OCI-LY3 (cell line): ENCODE results near the gene MAST2.

Source experiments
- EZH2phosphoT487 ChIP-seq: fragments of 200-600 bp; shearing (Covaris generic); IDR thresholded peaks from 2 replicates; pipeline ENCODE4 v1.6.1; 2018; ENCODE audit warnings: antibody characterized with exemption, mixed run types, low read depth
- TF ChIP-seq, protein P1 (sequence below): fragments of 200-600, 300-600 bp; sonication (generic); IDR thresholded peaks from 2 replicates; pipeline ENCODE4 v1.5.1; 2014; ENCODE audit warnings: antibody characterized with exemption, low read length, low read depth

- TF ChIP-seq, protein P1, sequence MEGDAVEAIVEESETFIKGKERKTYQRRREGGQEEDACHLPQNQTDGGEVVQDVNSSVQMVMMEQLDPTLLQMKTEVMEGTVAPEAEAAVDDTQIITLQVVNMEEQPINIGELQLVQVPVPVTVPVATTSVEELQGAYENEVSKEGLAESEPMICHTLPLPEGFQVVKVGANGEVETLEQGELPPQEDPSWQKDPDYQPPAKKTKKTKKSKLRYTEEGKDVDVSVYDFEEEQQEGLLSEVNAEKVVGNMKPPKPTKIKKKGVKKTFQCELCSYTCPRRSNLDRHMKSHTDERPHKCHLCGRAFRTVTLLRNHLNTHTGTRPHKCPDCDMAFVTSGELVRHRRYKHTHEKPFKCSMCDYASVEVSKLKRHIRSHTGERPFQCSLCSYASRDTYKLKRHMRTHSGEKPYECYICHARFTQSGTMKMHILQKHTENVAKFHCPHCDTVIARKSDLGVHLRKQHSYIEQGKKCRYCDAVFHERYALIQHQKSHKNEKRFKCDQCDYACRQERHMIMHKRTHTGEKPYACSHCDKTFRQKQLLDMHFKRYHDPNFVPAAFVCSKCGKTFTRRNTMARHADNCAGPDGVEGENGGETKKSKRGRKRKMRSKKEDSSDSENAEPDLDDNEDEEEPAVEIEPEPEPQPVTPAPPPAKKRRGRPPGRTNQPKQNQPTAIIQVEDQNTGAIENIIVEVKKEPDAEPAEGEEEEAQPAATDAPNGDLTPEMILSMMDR: no peak
- TF ChIP-seq EZH2phosphoT487: no peak
Observed at GRCh38 chr1:46001081-46001785, 197.8 kb downstream of the MAST2 start.
